Smooth muscle cell (in vitro differentiated cells): ENCODE measurements around the gene PRR5L. TPM values are rescaled to one million over a fixed set of nuclear protein-coding genes. Genes with fewer than 3 reads are reported as not detected.

Experiments used
- DNase-seq: peaks from one replicate; lab custom pipeline; 2025; ENCODE audit not compliant: unreplicated experiment; lab: John Stamatoyannopoulos, UW
- H2AFZ ChIP-seq: fragments of 200-600 bp; sonication (generic); 2 replicates; pipeline ENCODE4 v1.6.0; 2016; ENCODE audit warnings: antibody characterized with exemption, low read depth, mild to moderate bottlenecking
- H3F3A ChIP-seq: fragments of 200-600 bp; sonication (generic); 2 replicates; pipeline ENCODE4 v1.6.0; 2017; ENCODE audit warnings: antibody characterized with exemption, low read depth
- H3K27ac ChIP-seq: fragments of 200-600 bp; sonication (generic); 2 replicates; pipeline ENCODE4 v1.5.1; 2016; ENCODE audit warnings: low read depth, mild to moderate bottlenecking
- H3K27me3 ChIP-seq: fragments of 200-600 bp; sonication (generic); 2 replicates; pipeline ENCODE4 v1.6.1; 2016; ENCODE audit warnings: low read depth, mild to moderate bottlenecking
- H3K36me3 ChIP-seq: fragments of 200-600 bp; sonication (generic); 2 replicates; pipeline ENCODE4 v1.5.1; 2016; ENCODE audit warnings: low read depth
- H3K4me1 ChIP-seq: fragments of 200-600 bp; sonication (generic); 2 replicates; pipeline ENCODE4 v1.5.1; 2016; ENCODE audit warnings: low read depth
- H3K4me2 ChIP-seq: fragments of 200-600 bp; sonication (generic); 2 replicates; pipeline ENCODE4 v1.6.0; 2016; ENCODE audit warnings: mild to moderate bottlenecking
- H3K4me3 ChIP-seq: fragments of 200-600 bp; sonication (generic); 2 replicates; pipeline ENCODE4 v1.5.1; 2016; ENCODE audit warnings: mild to moderate bottlenecking
- H3K79me2 ChIP-seq: fragments of 200-600 bp; sonication (generic); 2 replicates; pipeline ENCODE4 v1.6.0; 2016; ENCODE audit warnings: low read depth, mild to moderate bottlenecking
- H3K9ac ChIP-seq: fragments of 200-600 bp; sonication (generic); 2 replicates; pipeline ENCODE4 v1.6.0; 2016; ENCODE audit warnings: low read depth
- H3K9me3 ChIP-seq: fragments of 200-600 bp; sonication (generic); replicated peaks from 2 replicates; pipeline ENCODE4 v1.5.1; 2016; ENCODE audit warnings: low read depth
- H4K20me1 ChIP-seq: fragments of 200-600 bp; sonication (generic); 2 replicates; pipeline ENCODE4 v1.6.0; 2016; ENCODE audit warnings: low read depth
- WGBS: methylation state at CpG from one replicate; pipeline ENCODE4 v1.1.7; 2016; ENCODE audit warnings: low lambda C conversion rate; 5-methylcytosine and 5-hydroxymethylcytosine counted together
- polyA plus RNA-seq: library from polyadenylated mRNA; unstranded; fragments of >200 nt; fragmentation: Nextera tagmentation; extraction: Ambion mirVana; gene quantifications from 2 replicates; pipeline ENCODE4 v1.2.1, GENCODE V29; 2016
- total RNA-seq: library from RNA; depleted of rRNA; stranded (reverse); fragments of >200 nt; gene quantifications from 2 replicates; pipeline ENCODE4 v1.2.3, GENCODE V29; 2014
- TF ChIP-seq, protein P1 (sequence below): fragments of 200-600 bp; sonication (generic); IDR thresholded peaks from 2 replicates; pipeline ENCODE4 v1.5.1; 2017; ENCODE audit warnings: borderline replicate concordance, mild to moderate bottlenecking, antibody characterized with exemption; ENCODE audit not compliant: insufficient read depth, poor library complexity, severe bottlenecking

The PRR5L gene
- total and polyA plus RNA-seq, 2 experiments from 2014 or later, result 21.4 to 41.4 TPM

DNA sequence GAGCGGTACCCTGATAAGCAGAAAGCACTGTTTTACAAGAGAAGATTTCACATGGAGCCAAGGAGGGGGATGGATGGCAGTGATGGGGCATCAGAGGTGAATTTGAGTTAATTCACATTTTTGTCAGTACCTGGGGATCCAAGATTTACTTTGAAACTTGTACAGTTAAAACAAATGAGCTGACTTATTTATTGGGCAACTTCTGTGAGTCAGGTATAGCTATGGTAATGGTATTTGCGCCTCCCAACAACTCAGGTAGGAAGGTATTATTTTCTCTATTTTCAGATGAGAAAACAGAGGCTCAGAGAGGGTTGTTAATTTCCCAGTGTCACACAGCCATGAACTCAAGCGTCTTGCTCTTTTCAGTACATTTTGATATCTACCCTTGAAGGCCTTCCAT is 83.6 kb downstream of the PRR5L start:
- Histone ChIP-seq H3F3A (peaks cover 16% of the 10 kb centered on the region), H3K4me3 (no peak overlapping the region), H3K9me3 (no peaks in the 10 kb centered on the region), H3K4me1 (peaks cover 15% of the 10 kb centered on the region), H3K27me3 (no peaks in the 10 kb centered on the region), H4K20me1 (no peaks in the 10 kb centered on the region), H3K27ac (peak overlapping the region; percentile 75), H3K79me2 (peaks cover 33% of the 10 kb centered on the region), H3K9ac (no peak overlapping the region), H2AFZ (no peak overlapping the region), H3K36me3 (no peaks in the 10 kb centered on the region), H3K4me2 (peak overlapping the region; percentile 88)
- TF ChIP-seq, protein P1, sequence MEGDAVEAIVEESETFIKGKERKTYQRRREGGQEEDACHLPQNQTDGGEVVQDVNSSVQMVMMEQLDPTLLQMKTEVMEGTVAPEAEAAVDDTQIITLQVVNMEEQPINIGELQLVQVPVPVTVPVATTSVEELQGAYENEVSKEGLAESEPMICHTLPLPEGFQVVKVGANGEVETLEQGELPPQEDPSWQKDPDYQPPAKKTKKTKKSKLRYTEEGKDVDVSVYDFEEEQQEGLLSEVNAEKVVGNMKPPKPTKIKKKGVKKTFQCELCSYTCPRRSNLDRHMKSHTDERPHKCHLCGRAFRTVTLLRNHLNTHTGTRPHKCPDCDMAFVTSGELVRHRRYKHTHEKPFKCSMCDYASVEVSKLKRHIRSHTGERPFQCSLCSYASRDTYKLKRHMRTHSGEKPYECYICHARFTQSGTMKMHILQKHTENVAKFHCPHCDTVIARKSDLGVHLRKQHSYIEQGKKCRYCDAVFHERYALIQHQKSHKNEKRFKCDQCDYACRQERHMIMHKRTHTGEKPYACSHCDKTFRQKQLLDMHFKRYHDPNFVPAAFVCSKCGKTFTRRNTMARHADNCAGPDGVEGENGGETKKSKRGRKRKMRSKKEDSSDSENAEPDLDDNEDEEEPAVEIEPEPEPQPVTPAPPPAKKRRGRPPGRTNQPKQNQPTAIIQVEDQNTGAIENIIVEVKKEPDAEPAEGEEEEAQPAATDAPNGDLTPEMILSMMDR, result no peak
- WGBS, result 100% methylated on average over 3 of the region's 3 CpGs
- DNase-seq, result no peak

DNA sequence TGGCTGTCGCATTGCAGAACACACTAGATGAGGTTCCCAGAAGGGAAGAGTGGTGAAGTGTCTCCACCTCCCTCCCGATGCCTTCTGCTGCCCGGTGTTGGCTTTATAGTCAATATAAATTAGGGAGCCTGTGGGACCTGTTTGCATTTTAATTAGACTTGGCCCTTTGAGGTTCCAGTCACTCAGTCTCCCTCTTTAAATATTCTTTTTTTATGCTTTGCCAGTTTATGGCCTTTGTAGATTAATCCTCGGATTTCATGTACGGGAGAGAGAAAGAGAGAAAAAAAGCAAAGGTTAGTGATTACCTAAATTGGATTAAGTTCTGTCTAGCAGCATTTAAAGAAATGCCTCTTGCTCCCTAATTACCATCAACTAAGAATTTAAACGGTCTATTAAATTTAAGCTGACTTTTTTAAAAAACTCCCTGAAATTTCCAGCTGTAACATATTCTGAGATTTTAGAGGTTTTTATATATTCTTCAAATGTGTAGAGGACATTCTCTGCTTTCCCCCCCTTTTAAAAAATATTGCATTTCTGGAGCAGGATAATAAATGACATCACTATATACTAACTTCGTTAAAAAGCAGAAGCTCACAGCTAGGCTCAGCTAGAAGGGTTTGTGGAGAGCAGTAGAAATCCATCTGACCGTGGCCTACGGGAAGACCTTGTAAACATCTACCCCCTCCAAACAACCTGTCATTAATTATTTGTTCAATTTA is 84.4 kb downstream of the PRR5L start:
- Histone ChIP-seq H3K27me3 (no peaks in the 10 kb centered on the region), H2AFZ (no peak overlapping the region), H4K20me1 (peaks cover 2% of the 10 kb centered on the region), H3K9me3 (no peaks in the 10 kb centered on the region), H3F3A (peaks cover 18% of the 10 kb centered on the region), H3K79me2 (peaks cover 33% of the 10 kb centered on the region), H3K9ac (peak overlapping the region; percentile 25), H3K4me2 (peak overlapping the region; percentile 88), H3K27ac (peak overlapping the region; percentile 75), H3K4me1 (peaks cover 19% of the 10 kb centered on the region), H3K36me3 (no peaks in the 10 kb centered on the region), H3K4me3 (no peak overlapping the region)
- DNase-seq, result no peak
- TF ChIP-seq, protein P1, result no peak
- 67% methylated on average over 9 of the region's 9 CpGs for WGBS

DNA sequence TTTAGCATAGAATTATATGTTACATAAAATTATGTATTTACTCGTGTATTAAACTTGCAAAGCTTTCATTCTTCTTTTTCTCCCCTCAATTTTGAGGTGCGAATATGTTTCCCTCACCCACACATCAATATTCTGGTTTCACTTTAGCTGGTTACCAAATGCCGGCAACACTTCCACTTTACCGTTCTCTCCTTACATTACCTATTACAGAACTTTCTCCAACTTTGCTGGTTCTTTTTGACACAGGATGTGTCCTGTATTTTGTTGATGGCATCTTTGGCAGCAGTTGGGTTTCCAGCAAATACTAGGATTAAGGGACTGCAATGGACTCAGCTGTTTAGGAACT is 84.9 kb downstream of the PRR5L start:
- Histone ChIP-seq H3K79me2 (peaks cover 38% of the 10 kb centered on the region), H3F3A (peaks cover 22% of the 10 kb centered on the region), H3K4me3 (no peak overlapping the region), H3K27me3 (no peaks in the 10 kb centered on the region), H3K4me2 (peak overlapping the region; percentile 88), H3K27ac (peak overlapping the region; percentile 75), H3K4me1 (peaks cover 19% of the 10 kb centered on the region), H3K9ac (peak overlapping the region; percentile 25), H3K9me3 (no peaks in the 10 kb centered on the region), H2AFZ (no peak overlapping the region), H4K20me1 (peaks cover 7% of the 10 kb centered on the region), H3K36me3 (no peaks in the 10 kb centered on the region)
- WGBS, result 73% methylated on average over 4 of the region's 4 CpGs
- TF ChIP-seq, protein P1, result no peak
- no peak for DNase-seq

DNA sequence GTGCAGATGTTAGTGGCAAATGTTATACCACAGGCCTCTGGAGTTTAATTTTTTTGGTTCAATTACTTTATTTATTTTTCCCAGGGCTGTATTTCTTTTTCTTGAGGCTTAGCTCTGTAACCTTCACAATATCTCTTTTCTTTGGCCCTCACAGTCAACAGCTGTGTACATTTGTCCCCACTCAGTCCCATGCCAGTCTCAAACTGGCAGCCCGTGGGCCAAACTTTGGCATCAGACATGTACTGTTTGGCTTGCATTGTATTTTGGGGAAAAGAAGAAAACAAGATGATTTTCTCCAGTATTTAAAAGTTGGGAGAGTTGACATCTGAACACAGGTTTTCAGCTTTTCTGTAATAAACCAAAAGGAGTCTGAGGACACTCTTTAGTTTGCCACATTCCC is 87.1 kb downstream of the PRR5L start:
- H3K4me2 ChIP-seq, result no peak overlapping the region
- H4K20me1 ChIP-seq, result peaks cover 8% of the 10 kb centered on the region
- TF ChIP-seq, protein P1, result no peak
- H3K9me3 ChIP-seq, result no peaks in the 10 kb centered on the region
- peak overlapping the region; percentile 5 for H3K27ac ChIP-seq
- no peak overlapping the region for H3K4me3 ChIP-seq
- WGBS, result 100% methylated on average over 1 of the region's 1 CpG
- no peak overlapping the region for H2AFZ ChIP-seq
- H3K9ac ChIP-seq, result no peak overlapping the region
- H3F3A ChIP-seq, result peaks cover 22% of the 10 kb centered on the region
- peaks cover 48% of the 10 kb centered on the region for H3K79me2 ChIP-seq
- H3K36me3 ChIP-seq, result no peaks in the 10 kb centered on the region
- H3K4me1 ChIP-seq, result peaks cover 15% of the 10 kb centered on the region
- no peaks in the 10 kb centered on the region for H3K27me3 ChIP-seq
- no peak for DNase-seq
